ENCODE results near the gene SERPINC1.
"Not testable (repeated sequence)": the region's sequence is repeated elsewhere in the genome, so short reads cannot be mapped to it uniquely, and the experiment has no call there.

The SERPINC1 gene

GRCh38 chr1:173862146-173862768 lies 54.9 kb downstream of the SERPINC1 start:
- not testable (repeated sequence) for DNase-seq

- no peak for DNase-seq
Measured at GRCh38 chr1:173861731-173862145, 55.4 kb downstream of the SERPINC1 start.

- no peak for DNase-seq
Measured at GRCh38 chr1:173860065-173860464, 57.1 kb downstream of the SERPINC1 start.

GRCh38 chr1:173859547-173859946 lies 57.6 kb downstream of the SERPINC1 start:
- not testable (repeated sequence) for DNase-seq

- no peak for DNase-seq
Measured at GRCh38 chr1:173857363-173857917, 59.7 kb downstream of the SERPINC1 start.

GRCh38 chr1:173856903-173857302 lies 60.2 kb downstream of the SERPINC1 start:
- DNase-seq: no peak

GRCh38 chr1:173856014-173856413 lies 61.1 kb downstream of the SERPINC1 start:
- DNase-seq: no peak

All from NCI-H510A (cell line).